GM19193 (cell line): ENCODE measurements around the gene ZNFX1.

Source experiments
- POLR2A ChIP-seq: IDR thresholded peaks from 4 replicates; pipeline ENCODE4 v1.6.1; 2011; ENCODE audit not compliant: insufficient read depth, insufficient read length; ENCODE audit errors: extremely low read depth

The ZNFX1 gene

GRCh38 chr20:49219091-49219923 is 58.5 kb downstream of the ZNFX1 start, which contains the start of gene DDX27:
DDX27 (plus strand) TSS chr20:49219416; CDS start chr20:49219449, 33 bp downstream.
- TF ChIP-seq POLR2A: peak; percentile 91

- TF ChIP-seq POLR2A: no peak
Measured at GRCh38 chr20:49216991-49217578, 60.8 kb downstream of the ZNFX1 start.

- no peak for TF ChIP-seq POLR2A
Measured at GRCh38 chr20:49215232-49215631, 62.6 kb downstream of the ZNFX1 start.

GRCh38 chr20:49214571-49214970 is 63.3 kb downstream of the ZNFX1 start:
- no peak for TF ChIP-seq POLR2A

- no peak for TF ChIP-seq POLR2A
Measured at GRCh38 chr20:49210757-49211110, 67.1 kb downstream of the ZNFX1 start.

GRCh38 chr20:49210101-49210756 is 67.6 kb downstream of the ZNFX1 start:
- TF ChIP-seq POLR2A: no peak

- no peak for TF ChIP-seq POLR2A
Measured at GRCh38 chr20:49207076-49207475, 70.8 kb downstream of the ZNFX1 start.

- no peak for TF ChIP-seq POLR2A
Measured at GRCh38 chr20:49203746-49204145, 74.1 kb downstream of the ZNFX1 start.

GRCh38 chr20:49203011-49203410 is 74.8 kb downstream of the ZNFX1 start:
- TF ChIP-seq POLR2A: no peak

GRCh38 chr20:49199729-49200293 is 78.0 kb downstream of the ZNFX1 start:
- no peak for TF ChIP-seq POLR2A
